ENCODE measurements around the gene ECHDC1.

GRCh38 chr6:127305741-127306140 is 37.7 kb downstream of the ECHDC1 start:
- TF ChIP-seq CHD2 (IDR thresholded peaks at IDR 0.05; ENCODE audit: low read length) = no peak
- TF ChIP-seq MAFK (IDR thresholded peaks at IDR 0.05; ENCODE audit: low read depth, low read length) = no peak
- no peak for TF ChIP-seq BRCA1 (IDR thresholded peaks at IDR 0.05; ENCODE audit: low read depth, low read length)
- no peak for TF ChIP-seq EZH2 (IDR thresholded peaks at IDR 0.05; ENCODE audit: low read depth, low read length, severe bottlenecking)
- TF ChIP-seq CTCF (IDR thresholded peaks at IDR 0.05; ENCODE audit: control extremely low read depth in 1 of 3, insufficient read depth in 1 of 3, low read depth in 1 of 3, low read length in 3 of 3) = no peak
- TF ChIP-seq SP2 (IDR thresholded peaks at IDR 0.05; ENCODE audit: low read length) = no peak
- TF ChIP-seq POLR2A (IDR thresholded peaks at IDR 0.05; ENCODE audit: control extremely low read depth in 1 of 2, low read depth in 2 of 2, low read length in 2 of 2) = no peak
- TF ChIP-seq CBX5 (IDR thresholded peaks at IDR 0.05; ENCODE audit: low read depth, low read length) = no peak
- no peak for TF ChIP-seq CREB1 (IDR thresholded peaks at IDR 0.05)
- no peak for TF ChIP-seq GTF2F1 (IDR thresholded peaks at IDR 0.05; ENCODE audit: borderline replicate concordance, low read depth, low read length)
- no peak for TF ChIP-seq KDM5A (IDR thresholded peaks at IDR 0.05; ENCODE audit: low read length)
